ENCODE data around the gene GJB5. TPM values are rescaled to one million over a fixed set of nuclear protein-coding genes. Genes with fewer than 3 reads are reported as not detected.

GJB5 gene
- not detected in 2 replicates for total RNA-seq

DNA sequence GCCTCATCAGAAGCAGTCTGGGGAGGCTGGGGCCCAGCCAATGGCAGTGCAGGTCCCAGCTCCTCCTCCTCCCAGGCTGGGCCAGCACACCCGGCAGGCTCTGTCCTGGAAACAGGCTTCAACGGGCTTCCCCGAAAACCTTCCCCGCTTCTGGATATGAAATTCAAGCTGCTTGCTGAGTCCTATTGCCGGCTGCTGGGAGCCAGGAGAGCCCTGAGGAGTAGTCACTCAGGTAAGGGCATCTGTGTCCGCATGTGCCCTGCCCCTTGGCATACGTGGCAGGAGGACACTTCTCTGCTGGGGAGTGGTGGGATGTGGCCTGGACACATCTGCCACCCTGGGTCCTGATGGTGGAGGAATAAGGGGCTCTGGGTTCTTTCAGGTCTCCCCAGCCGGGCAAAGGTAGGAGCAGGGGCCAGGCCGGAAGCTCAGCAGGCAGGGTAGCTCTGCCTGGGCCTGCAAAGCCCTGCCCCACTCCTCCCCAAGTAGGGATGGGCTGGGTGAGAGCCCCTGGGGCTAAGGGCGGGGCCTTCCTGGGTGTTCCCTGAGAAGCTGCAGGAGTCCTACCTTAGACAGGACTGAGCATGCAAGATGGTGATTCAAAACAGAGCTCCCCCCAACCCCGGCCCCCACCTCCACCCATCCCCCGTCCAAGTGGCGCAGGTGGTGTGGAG lies at the start of gene GJB5:
GJB5 (plus strand) TSS at position 84 of the 674 bp plus-strand sequence. CDS start 2,284 bp downstream, outside the sequence.

DNA sequence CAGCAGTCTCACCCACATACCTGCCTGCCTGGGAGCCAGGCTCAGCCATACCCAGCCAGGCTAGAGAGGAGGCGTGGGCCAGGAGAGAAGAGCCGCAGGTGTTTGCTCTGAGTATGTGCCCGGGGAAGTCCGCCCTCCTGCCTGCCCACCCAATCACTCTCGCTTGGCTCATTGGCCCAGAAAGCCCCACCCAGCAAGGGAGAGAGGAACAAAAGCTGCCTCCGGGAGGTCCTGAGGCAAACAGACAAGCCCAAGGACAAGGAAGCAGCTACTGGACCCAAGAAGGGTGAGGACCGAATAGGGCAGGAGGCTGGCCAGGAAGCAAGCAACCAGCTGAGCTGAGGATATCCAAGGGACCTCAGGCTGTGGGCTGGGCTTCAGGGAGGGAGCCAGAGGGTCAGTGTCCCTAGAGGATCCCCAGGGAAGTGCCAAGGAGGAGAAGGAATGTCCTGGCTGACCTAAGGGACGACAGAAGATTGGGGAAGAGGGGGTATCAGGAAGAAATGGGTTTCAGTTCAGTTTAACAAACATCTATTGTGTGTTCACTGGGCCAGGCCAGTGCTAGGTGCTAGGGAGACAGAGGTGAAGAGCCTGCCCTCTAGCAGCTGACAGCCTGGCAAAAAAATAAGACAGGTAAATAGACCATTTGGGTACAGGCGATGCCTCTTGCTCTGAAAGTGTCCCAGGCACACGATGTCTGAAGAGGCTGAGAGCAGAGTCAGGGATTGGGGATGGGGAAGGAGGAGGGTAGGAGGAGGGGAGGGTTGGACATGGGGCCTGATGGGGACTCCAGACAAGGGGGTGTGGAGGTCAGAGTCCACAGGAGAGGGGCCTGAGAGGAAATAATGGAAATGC lies 4.9 kb downstream of the GJB5 start, which contains the start of gene GJB4:
GJB4 (plus strand) TSS at position 238 of the 855 bp plus-strand sequence. CDS start 1,515 bp downstream, outside the sequence.

DNA sequence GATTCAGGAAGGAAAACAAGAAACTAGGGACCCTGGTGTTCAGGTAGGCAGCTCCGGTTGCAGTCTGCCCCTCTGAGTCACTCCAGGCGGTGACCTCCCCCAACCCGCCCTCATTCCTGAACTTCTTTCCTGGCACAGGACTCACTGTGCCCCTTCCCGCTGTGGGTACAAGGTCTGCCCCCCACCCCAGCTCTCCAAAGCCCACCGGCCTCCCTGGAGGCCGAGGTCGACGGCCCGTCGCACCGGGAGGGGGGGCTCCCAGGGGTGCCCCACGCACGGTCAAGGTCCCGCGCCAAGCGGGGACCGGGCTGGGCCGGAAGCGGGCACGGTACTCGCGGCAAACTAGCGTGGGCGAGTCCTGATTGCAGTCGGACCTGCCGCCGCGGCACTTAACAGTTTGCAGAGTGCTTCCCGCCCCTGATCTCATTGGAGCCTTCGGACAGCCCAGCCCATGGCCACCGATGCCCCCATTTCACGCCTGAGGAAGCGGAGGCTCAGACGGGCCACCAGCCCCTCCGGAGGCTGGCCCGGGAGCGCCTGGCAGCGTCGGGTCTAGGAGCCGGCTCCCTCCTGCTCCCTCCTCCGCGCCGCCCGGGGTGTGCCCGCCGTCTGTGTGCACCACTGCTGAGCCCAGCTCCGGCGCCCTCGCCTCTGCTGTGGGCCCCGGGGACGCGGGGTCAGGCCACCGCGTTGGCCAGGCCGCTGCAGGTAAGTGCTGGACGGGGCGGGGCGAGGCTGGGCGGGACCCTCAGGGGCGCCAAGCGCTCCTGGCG lies 26.4 kb downstream of the GJB5 start, which contains the start of gene GJB3:
GJB3 (plus strand) TSS at position 144 of the 773 bp plus-strand sequence. CDS start 3,549 bp downstream, outside the sequence.

DNA sequence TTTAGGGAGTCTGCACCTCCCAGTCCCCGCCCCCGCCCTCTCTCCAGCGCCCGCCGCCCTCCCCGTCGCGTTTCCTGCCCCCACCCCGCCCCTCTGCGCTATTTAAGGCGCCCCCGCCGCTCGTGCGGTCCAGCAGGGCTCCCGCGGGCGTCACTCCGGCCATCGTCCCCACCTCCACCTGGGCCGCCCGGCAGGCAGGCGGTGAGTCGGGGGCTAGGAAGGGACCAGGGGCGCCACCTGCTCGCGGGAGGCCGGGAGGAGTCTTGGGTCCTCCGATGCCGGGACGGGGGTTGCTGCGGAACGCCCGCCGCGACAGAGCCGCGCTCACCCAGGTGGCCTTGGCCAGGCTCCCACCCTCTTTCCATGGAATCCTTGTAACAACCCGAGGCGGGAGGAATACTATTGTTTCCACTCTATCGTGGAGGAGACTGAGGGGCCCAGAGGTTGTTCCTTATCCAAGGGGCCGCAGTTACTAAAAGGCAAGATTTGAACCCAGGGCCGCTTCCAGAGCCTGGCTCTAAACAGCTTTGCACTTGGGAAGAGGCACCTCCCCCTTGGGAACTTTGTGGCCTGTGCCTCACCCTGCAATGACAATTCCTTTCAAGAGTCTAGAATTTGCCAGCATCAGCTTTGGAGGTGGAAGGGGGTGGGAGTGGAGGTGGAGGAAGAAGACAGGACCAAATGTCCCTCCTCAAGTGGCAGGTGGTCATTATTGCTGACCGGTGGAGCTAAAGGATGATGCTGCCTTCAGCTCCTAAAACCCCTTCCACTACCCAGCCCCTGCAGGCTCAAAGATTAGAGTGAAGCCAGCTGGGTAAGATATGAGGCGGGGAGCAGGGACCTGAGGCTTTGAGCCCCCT lies 38.3 kb downstream of the GJB5 start, which contains the start of gene GJA4:
GJA4 (plus strand) TSS at position 132 of the 860 bp plus-strand sequence. CDS start 1,215 bp downstream, outside the sequence.

Other genes with a start within 250 kb of the GJB5 start
- not detected in 2 replicates for gene GJB4, start 4.7 kb downstream of the GJB5 start, total RNA-seq
- gene GJB3, start 26.2 kb downstream of the GJB5 start, total RNA-seq, result not detected in 2 replicates
- gene GJA4, start 38.0 kb downstream of the GJB5 start, total RNA-seq, result 0.12 and 0.34 TPM in 2 replicates
- 15.5 and 21.2 TPM in 2 replicates for gene SMIM12, start 104.7 kb downstream of the GJB5 start, total RNA-seq
- 0.12 TPM in 1 of 2 replicates, not detected in the other for gene DLGAP3, start 174.6 kb downstream of the GJB5 start, total RNA-seq
- 34.8 and 48.9 TPM in 2 replicates for gene TMEM35B, start 230.3 kb downstream of the GJB5 start, total RNA-seq